CD8-positive, alpha-beta memory T cell (primary cell): ENCODE measurements around the gene EIF3K. TPM values are rescaled to one million over a fixed set of nuclear protein-coding genes. Genes with fewer than 3 reads are reported as not detected.

Experiments
- CTCF ChIA-PET: fragments of 350-600 bp; sonication (Branson Sonifier 250); formaldehyde crosslinking; loops from one replicate; lab custom pipeline; 2021; ENCODE audit warnings: antibody characterized with exemption; lab: Charles Lee
- POLR2A ChIA-PET: fragments of 350-600 bp; sonication (Branson Sonifier 250); formaldehyde crosslinking; loops from one replicate; lab custom pipeline; 2021; ENCODE audit warnings: antibody characterized with exemption; lab: Charles Lee
- DNase-seq, 5 donors: peaks; one replicate each; pipeline versions ENCODE4 v3.0.0 to v3.0.0-alpha.2; 2020 to 2022; ENCODE audit warnings: mixed read lengths in 1 of 5
- H3K27ac ChIP-seq: one replicate; pipeline ENCODE4 v1.7.0; 2013; ENCODE audit warnings: low read depth, mild to moderate bottlenecking, low read length, moderate library complexity
- H3K27me3 ChIP-seq: 2 replicates; pipeline ENCODE4 v1.7.0; 2013; ENCODE audit warnings: low read length, mild to moderate bottlenecking; ENCODE audit not compliant: insufficient read depth, poor library complexity, severe bottlenecking
- H3K36me3 ChIP-seq: 2 replicates; pipeline ENCODE4 v1.7.0; 2013; ENCODE audit warnings: mild to moderate bottlenecking, low read length, moderate library complexity; ENCODE audit not compliant: insufficient read depth
- H3K4me1 ChIP-seq: 2 replicates; pipeline ENCODE4 v1.7.0; 2013; ENCODE audit warnings: mild to moderate bottlenecking, low read length, moderate library complexity; ENCODE audit not compliant: insufficient read depth
- H3K4me3 ChIP-seq: 2 replicates; pipeline ENCODE4 v1.7.0; 2013; ENCODE audit warnings: mild to moderate bottlenecking, low read length
- H3K9me3 ChIP-seq: 2 replicates; pipeline ENCODE4 v1.7.0; 2013; ENCODE audit warnings: mild to moderate bottlenecking, low read length
- H3K27ac Mint-ChIP-seq, 8 donors: one replicate each; pipeline ENCODE4 v1.8.0; 2020 to 2021; ENCODE audit warnings: mixed read lengths in 8 of 8, mild to moderate bottlenecking in 6 of 8, inconsistent platforms in 3 of 8, moderate library complexity in 3 of 8
- H3K27me3 Mint-ChIP-seq, 2 donors: one replicate each; pipeline ENCODE4 v1.8.0; 2020 to 2021; ENCODE audit warnings: mixed read lengths in 2 of 2, mild to moderate bottlenecking in 1 of 2, moderate library complexity in 1 of 2
- H3K36me3 Mint-ChIP-seq, 3 donors: one replicate each; pipeline ENCODE4 v1.8.0; 2020 to 2021; ENCODE audit warnings: mixed read lengths in 3 of 3, inconsistent platforms in 1 of 3, mild to moderate bottlenecking in 1 of 3
- H3K4me1 Mint-ChIP-seq, 3 donors: one replicate each; pipeline ENCODE4 v1.8.0; 2020 to 2021; ENCODE audit warnings: mixed read lengths in 3 of 3, inconsistent platforms in 1 of 3, mild to moderate bottlenecking in 1 of 3
- H3K4me3 Mint-ChIP-seq, 7 donors: one replicate each; pipeline ENCODE4 v1.8.0; 2020 to 2021; ENCODE audit warnings: mixed read lengths in 7 of 7, mild to moderate bottlenecking in 6 of 7, moderate library complexity in 4 of 7, inconsistent platforms in 2 of 7
- H3K9me3 Mint-ChIP-seq, 5 donors: one replicate each; pipeline ENCODE4 v1.8.0; 2020 to 2022; ENCODE audit warnings: mixed read lengths in 5 of 5, mild to moderate bottlenecking in 3 of 5, moderate library complexity in 2 of 5, inconsistent platforms in 1 of 5
- polyA plus RNA-seq: library from polyadenylated mRNA; unstranded; fragments of 300-500 nt; fragmentation: Illumina TruSeq; gene quantifications from one replicate; pipeline ENCODE4 v1.2.3, GENCODE V29; 2021
- total RNA-seq, 2 experiments: library from RNA; stranded (reverse); gene quantifications; one replicate each; pipeline ENCODE4 v1.2.3, GENCODE V29; 2021

EIF3K gene
- total and polyA plus RNA-seq, 3 experiments from 2014 or later, result 275 to 401 (median 282) TPM

GRCh38 chr19:38678217-38678890 lies 59.4 kb downstream of the EIF3K start:
- peak overlapping the region in 6 of 7 donors; percentile 37 to 79 (median 60) for H3K4me3 Mint-ChIP-seq
- ChIA-PET CTCF (interaction anchor here (1.0 to 1.2 kb wide), 2 partner anchors 9 to 37 kb away, joined by 3 read pairs; no protein-coding TSS in a partner anchor), POLR2A (interaction anchor here (0.8 kb wide), 1 partner anchor 9 kb away, joined by 3 read pairs; no protein-coding TSS in a partner anchor)
- peak overlapping the region; percentile 9 for H3K27ac ChIP-seq
- H3K27me3 ChIP-seq, result no peaks in the 10 kb centered on the region
- no peaks in the 10 kb centered on the region for H3K27me3 Mint-ChIP-seq
- no peak overlapping the region for H3K4me3 ChIP-seq
- peaks cover 91 to 95% (median 93%) of the 10 kb centered on the region in 3 donors for H3K4me1 Mint-ChIP-seq
- peaks cover 5% of the 10 kb centered on the region for H3K36me3 ChIP-seq
- H3K27ac Mint-ChIP-seq, result peak overlapping the region; percentile 63 to 100 (median 92)
- H3K36me3 Mint-ChIP-seq, result peaks cover 6 to 18% (median 6%) of the 10 kb centered on the region in 3 donors
- no peak for DNase-seq
- H3K9me3 ChIP-seq, result no peaks in the 10 kb centered on the region
- H3K9me3 Mint-ChIP-seq, result no peaks in the 10 kb centered on the region
- H3K4me1 ChIP-seq, result peaks cover 88% of the 10 kb centered on the region

- Histone ChIP-seq H3K27ac (peak overlapping the region; percentile 9), H3K36me3 (peaks cover 5% of the 10 kb centered on the region), H3K4me1 (peaks cover 94% of the 10 kb centered on the region), H3K9me3 (no peaks in the 10 kb centered on the region), H3K27me3 (no peaks in the 10 kb centered on the region), H3K4me3 (no peak overlapping the region)
- Mint-ChIP-seq H3K9me3 (no peaks in the 10 kb centered on the region), H3K27me3 (no peaks in the 10 kb centered on the region), H3K27ac (peak overlapping the region; percentile 63 to 100 (median 94)), H3K36me3 (peaks cover 6 to 18% (median 6%) of the 10 kb centered on the region in 3 donors), H3K4me1 (peaks cover 96 to 99% (median 97%) of the 10 kb centered on the region in 3 donors), H3K4me3 (peak overlapping the region in 3 of 7 donors; percentile 51 to 73 (median 59))
- POLR2A ChIA-PET, result no interaction called here
- CTCF ChIA-PET, result interaction anchor here (1.0 to 1.2 kb wide), 2 partner anchors 10 to 38 kb away, joined by 3 read pairs; no protein-coding TSS in a partner anchor
- DNase-seq, result no peak
Measured at GRCh38 chr19:38678891-38679494, 60.0 kb downstream of the EIF3K start.

GRCh38 chr19:38679839-38680238 lies 60.9 kb downstream of the EIF3K start:
- no peaks in the 10 kb centered on the region for H3K27me3 Mint-ChIP-seq
- Histone ChIP-seq H3K27ac (peak overlapping the region; percentile 29), H3K27me3 (no peaks in the 10 kb centered on the region), H3K9me3 (no peaks in the 10 kb centered on the region), H3K4me3 (no peak overlapping the region), H3K36me3 (peaks cover 5% of the 10 kb centered on the region), H3K4me1 (peaks cover 96% of the 10 kb centered on the region)
- peaks cover 6 to 18% (median 6%) of the 10 kb centered on the region in 3 donors for H3K36me3 Mint-ChIP-seq
- H3K4me1 Mint-ChIP-seq, result peaks cover 97 to 99% (median 97%) of the 10 kb centered on the region in 3 donors
- peak overlapping the region; percentile 61 to 100 (median 98) for H3K27ac Mint-ChIP-seq
- H3K9me3 Mint-ChIP-seq, result no peaks in the 10 kb centered on the region
- ChIA-PET POLR2A (interaction anchor here (0.6 to 1.5 kb wide), 2 partner anchors 23 to 32 kb away, joined by 6 to 8 read pairs; no protein-coding TSS in a partner anchor), CTCF (interaction anchor here (1.0 kb wide), 1 partner anchor 24 kb away, joined by 3 read pairs; no protein-coding TSS in a partner anchor)
- H3K4me3 Mint-ChIP-seq, result peak overlapping the region; percentile 12 to 82 (median 59)
- DNase-seq, result no peak

GRCh38 chr19:38682195-38682867 lies 63.3 kb downstream of the EIF3K start:
- Mint-ChIP-seq H3K36me3 (peaks cover 6 to 13% (median 6%) of the 10 kb centered on the region in 3 donors), H3K9me3 (no peaks in the 10 kb centered on the region)
- CTCF ChIA-PET, result interaction anchor here (1.0 to 1.5 kb wide), 3 partner anchors 13 to 280 kb away, joined by 3 read pairs; partner anchors contain the start of gene FAM98C

GRCh38 chr19:38682872-38683392 lies 63.9 kb downstream of the EIF3K start:
- Mint-ChIP-seq H3K9me3 (no peaks in the 10 kb centered on the region), H3K4me3 (peak overlapping the region in 6 of 7 donors; percentile 32 to 78 (median 66)), H3K27ac (peak overlapping the region; percentile 84 to 99 (median 97)), H3K36me3 (peaks cover 6 to 13% (median 6%) of the 10 kb centered on the region in 3 donors), H3K4me1 (peaks cover 88 to 99% (median 93%) of the 10 kb centered on the region in 3 donors), H3K27me3 (no peaks in the 10 kb centered on the region)
- Histone ChIP-seq H3K9me3 (no peaks in the 10 kb centered on the region), H3K4me3 (no peak overlapping the region), H3K4me1 (peaks cover 85% of the 10 kb centered on the region), H3K27me3 (no peaks in the 10 kb centered on the region), H3K36me3 (peaks cover 5% of the 10 kb centered on the region), H3K27ac (peak overlapping the region; percentile 74)
- CTCF ChIA-PET, result interaction anchor here (1.0 to 1.5 kb wide), 2 partner anchors 14 to 280 kb away, joined by 3 read pairs; partner anchors contain the start of gene FAM98C
- POLR2A ChIA-PET, result interaction anchor here (0.8 to 1.9 kb wide), 2 partner anchors 13 to 36 kb away, joined by 4 to 13 read pairs; partner anchors contain the start of gene ACTN4
- DNase-seq, result no peak

More at GRCh38 chr19:38682195-38682867, 63.3 kb downstream of the EIF3K start:
- Histone ChIP-seq H3K27me3 (no peaks in the 10 kb centered on the region), H3K9me3 (no peaks in the 10 kb centered on the region), H3K27ac (peak overlapping the region; percentile 78), H3K4me1 (peaks cover 91% of the 10 kb centered on the region), H3K4me3 (no peak overlapping the region), H3K36me3 (peaks cover 5% of the 10 kb centered on the region)
- POLR2A ChIA-PET, result interaction anchor here (0.8 to 1.9 kb wide), 2 partner anchors 13 to 35 kb away, joined by 4 to 13 read pairs; partner anchors contain the start of gene ACTN4
- Mint-ChIP-seq H3K27ac (peak overlapping the region; percentile 84 to 99 (median 97)), H3K4me3 (peak overlapping the region in 5 of 7 donors; percentile 32 to 70 (median 54)), H3K4me1 (peaks cover 91 to 99% (median 93%) of the 10 kb centered on the region in 3 donors), H3K27me3 (no peaks in the 10 kb centered on the region)
- DNase-seq, result no peak

GRCh38 chr19:38683393-38684077 lies 64.5 kb downstream of the EIF3K start:
- no peaks in the 10 kb centered on the region for H3K27me3 Mint-ChIP-seq
- Histone ChIP-seq H3K36me3 (peaks cover 5% of the 10 kb centered on the region), H3K9me3 (no peaks in the 10 kb centered on the region), H3K4me1 (peaks cover 79% of the 10 kb centered on the region), H3K4me3 (peak overlapping the region; percentile 4), H3K27me3 (no peaks in the 10 kb centered on the region), H3K27ac (peak overlapping the region; percentile 74)
- no peaks in the 10 kb centered on the region for H3K9me3 Mint-ChIP-seq
- peaks cover 82 to 94% (median 88%) of the 10 kb centered on the region in 3 donors for H3K4me1 Mint-ChIP-seq
- DNase-seq, result peak in 4 of 5 donors; percentile 34 to 82 (median 61)
- H3K36me3 Mint-ChIP-seq, result peaks cover 6 to 10% (median 6%) of the 10 kb centered on the region in 3 donors
- H3K27ac Mint-ChIP-seq, result peak overlapping the region; percentile 84 to 99 (median 97)
- ChIA-PET CTCF (interaction anchor here (1.0 kb wide), 2 partner anchors 49 to 281 kb away, joined by 3 read pairs; partner anchors contain the start of gene FAM98C), POLR2A (interaction anchor here (0.8 to 1.9 kb wide), 2 partner anchors 14 to 36 kb away, joined by 4 to 13 read pairs; partner anchors contain the start of gene ACTN4)
- H3K4me3 Mint-ChIP-seq, result peak overlapping the region; percentile 62 to 87 (median 71)
